ENCODE results near the gene LRRC63. TPM values are rescaled to one million over a fixed set of nuclear protein-coding genes. Genes with fewer than 3 reads are reported as not detected.

LRRC63 gene
- total RNA-seq, 2 donors from 2014 or later: 1.0 to 2.5 TPM

GRCh38 chr13:46288570-46289259 lies 77.0 kb downstream of the LRRC63 start:
- ATAC-seq (replicated peaks in 1 of 2) (peak; percentile 70 to 78), DNase-seq (no peak)
- Mint-ChIP-seq H3K27me3 (ENCODE audit: low read depth) (no peaks in the 10 kb centered on the region), H3K4me3 (no peak overlapping the region), H3K36me3 (ENCODE audit: insufficient read depth in 2 of 2) (no peaks in the 10 kb centered on the region), H3K27ac (no peak overlapping the region), H3K9me3 (no peaks in the 10 kb centered on the region), H3K4me1 (ENCODE audit: low read depth) (peaks cover 39% of the 10 kb centered on the region)

DNA sequence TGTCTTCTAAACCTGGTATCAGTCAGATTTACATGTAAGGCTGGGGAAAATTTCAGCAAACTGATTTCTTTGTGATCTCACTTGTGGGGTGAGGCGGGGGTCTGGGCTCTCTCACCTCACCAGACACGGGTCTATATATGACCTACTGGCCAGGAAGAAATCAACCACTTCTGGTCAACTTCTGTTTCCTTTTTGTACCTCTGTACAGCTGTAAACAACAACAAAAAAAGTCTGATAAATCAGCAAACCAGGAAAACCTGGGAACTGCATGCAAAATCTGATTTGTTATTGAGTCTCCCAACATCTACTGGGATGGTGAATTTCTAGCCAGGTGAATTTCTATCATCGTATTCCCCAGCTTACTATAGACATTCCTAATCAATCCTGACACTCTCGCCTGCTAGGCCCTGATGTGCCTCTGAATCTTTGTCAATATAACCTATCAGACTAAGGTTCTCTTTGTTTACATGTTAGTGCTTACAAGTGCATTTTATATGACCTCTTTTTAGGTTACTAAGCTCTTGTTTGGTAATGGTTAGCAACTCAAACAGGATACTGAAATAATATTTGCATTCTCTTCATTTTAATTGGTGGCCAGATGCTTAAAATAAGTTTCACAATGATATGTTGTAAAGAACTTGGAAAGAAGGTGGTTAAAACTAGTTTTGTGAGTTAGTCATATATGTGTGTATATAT lies 77.7 kb downstream of the LRRC63 start:
- H3K4me1 Mint-ChIP-seq (ENCODE audit: low read depth): peaks cover 44% of the 10 kb centered on the region
- H3K27me3 Mint-ChIP-seq (ENCODE audit: low read depth): no peaks in the 10 kb centered on the region
- no peak overlapping the region for H3K4me3 Mint-ChIP-seq
- H3K27ac Mint-ChIP-seq: peak overlapping the region; percentile 72
- no peak for ATAC-seq (replicated peaks in 1 of 2)
- no peak for DNase-seq
- H3K9me3 Mint-ChIP-seq: no peaks in the 10 kb centered on the region
- no peaks in the 10 kb centered on the region for H3K36me3 Mint-ChIP-seq (ENCODE audit: insufficient read depth in 2 of 2)

DNA sequence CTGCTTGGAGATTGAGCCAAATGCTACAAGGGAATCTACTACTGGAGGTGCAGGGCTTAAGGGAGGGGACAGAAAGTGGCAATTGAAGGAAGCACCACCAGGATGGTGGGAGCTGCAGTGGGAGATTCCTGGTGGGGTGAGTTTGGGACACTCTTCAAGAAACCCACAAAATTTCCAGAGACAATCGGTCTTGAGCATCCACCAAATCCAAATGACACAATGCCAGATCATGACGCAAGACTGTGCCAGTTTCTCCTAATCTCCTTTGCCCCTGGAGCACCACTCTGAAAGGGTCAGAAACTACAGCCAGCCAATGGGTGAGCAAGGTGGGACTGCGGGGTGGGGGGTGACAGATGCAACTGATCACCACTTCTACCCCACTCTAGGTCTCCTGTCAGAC lies 78.7 kb downstream of the LRRC63 start:
- Mint-ChIP-seq H3K27me3 (ENCODE audit: low read depth) (no peaks in the 10 kb centered on the region), H3K36me3 (ENCODE audit: insufficient read depth in 2 of 2) (no peaks in the 10 kb centered on the region), H3K27ac (peak overlapping the region; percentile 67), H3K4me3 (peak overlapping the region; percentile 13 to 19), H3K9me3 (no peaks in the 10 kb centered on the region), H3K4me1 (ENCODE audit: low read depth) (peaks cover 54% of the 10 kb centered on the region)
- ATAC-seq (replicated peaks in 1 of 2) (no peak), DNase-seq (no peak)

DNA sequence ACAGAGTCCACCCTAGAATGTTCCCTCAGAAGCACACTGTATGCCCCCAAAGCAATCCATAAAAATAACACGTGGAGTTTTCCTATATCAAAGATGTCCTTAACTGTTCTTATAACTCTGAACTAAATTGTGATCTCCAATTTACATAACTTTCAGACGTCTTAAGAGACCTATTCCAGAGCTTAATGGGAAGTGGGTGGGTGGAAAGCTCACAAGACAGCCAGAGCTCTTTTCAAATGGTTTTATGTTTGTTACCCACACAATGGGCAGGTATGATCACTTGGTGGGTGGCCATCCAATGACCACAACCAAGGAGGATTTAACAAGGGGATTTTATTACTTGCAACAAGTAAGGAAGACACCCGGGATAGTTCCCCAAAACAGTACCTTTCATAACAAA lies 81.7 kb downstream of the LRRC63 start:
- ATAC-seq (replicated peaks in 1 of 2) (no peak), DNase-seq (no peak)
- Mint-ChIP-seq H3K9me3 (peaks cover 0 to 1% of the 10 kb centered on the region in 2 donors), H3K4me3 (peak overlapping the region in 1 of 2 donors; percentile 41), H3K27me3 (ENCODE audit: low read depth) (no peaks in the 10 kb centered on the region), H3K27ac (peak overlapping the region; percentile 55), H3K36me3 (ENCODE audit: insufficient read depth in 2 of 2) (peaks cover 0 to 3% of the 10 kb centered on the region in 2 donors), H3K4me1 (ENCODE audit: low read depth) (peaks cover 75% of the 10 kb centered on the region)

- Mint-ChIP-seq H3K27me3 (ENCODE audit: low read depth) (no peaks in the 10 kb centered on the region), H3K36me3 (ENCODE audit: insufficient read depth in 2 of 2) (peaks cover 6 to 19% of the 10 kb centered on the region in 2 donors), H3K9me3 (peaks cover 1 to 2% of the 10 kb centered on the region in 2 donors), H3K27ac (peak overlapping the region; percentile 97), H3K4me3 (peak overlapping the region; percentile 63 to 88), H3K4me1 (ENCODE audit: low read depth) (peaks cover 72% of the 10 kb centered on the region)
- DNase-seq (peak; percentile 73 to 76), ATAC-seq (replicated peaks in 1 of 2) (peak; percentile 85 to 89)
Observed at GRCh38 chr13:46295491-46296114, 83.9 kb downstream of the LRRC63 start.

DNA sequence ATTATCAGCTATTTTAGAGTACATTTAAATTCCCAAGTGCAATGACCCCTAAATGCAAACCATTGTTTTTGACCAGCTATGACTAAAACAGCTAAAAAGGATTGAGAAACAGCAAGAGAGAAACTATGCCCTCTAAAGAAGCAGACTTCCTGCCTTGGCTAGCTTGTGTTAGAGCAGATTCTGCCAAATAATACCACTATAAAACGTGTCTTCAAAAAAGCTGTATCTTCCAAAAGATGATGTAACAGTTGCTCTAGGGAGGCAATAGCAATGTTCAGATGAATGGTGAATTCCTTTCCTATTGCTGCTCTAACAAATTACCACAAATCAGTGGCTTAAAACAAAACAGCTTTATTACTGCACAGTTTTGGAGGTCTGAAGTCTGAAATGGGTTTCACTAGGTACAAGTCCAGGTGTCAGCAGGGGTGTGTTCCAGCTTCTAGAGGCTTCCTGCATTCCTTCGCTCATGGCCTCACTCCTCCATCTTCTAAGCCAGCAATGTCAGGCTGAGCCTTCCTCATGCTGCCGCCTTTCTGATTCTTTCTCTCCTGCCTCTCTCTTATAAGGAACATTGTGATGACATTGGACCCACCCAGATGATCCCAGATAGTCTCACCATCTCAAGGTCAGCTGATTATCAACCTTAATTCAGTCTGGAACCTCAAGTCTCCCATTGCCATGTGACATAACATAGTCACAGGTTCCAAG lies 84.5 kb downstream of the LRRC63 start:
- DNase-seq: peak; percentile 22 to 31
- Mint-ChIP-seq H3K9me3 (peaks cover 1 to 2% of the 10 kb centered on the region in 2 donors), H3K27ac (peak overlapping the region; percentile 97), H3K27me3 (ENCODE audit: low read depth) (no peaks in the 10 kb centered on the region), H3K36me3 (ENCODE audit: insufficient read depth in 2 of 2) (peaks cover 7 to 19% of the 10 kb centered on the region in 2 donors), H3K4me1 (ENCODE audit: low read depth) (peaks cover 67% of the 10 kb centered on the region), H3K4me3 (peak overlapping the region; percentile 63 to 88)
- ATAC-seq (replicated peaks in 1 of 2): peak; percentile 75

DNA sequence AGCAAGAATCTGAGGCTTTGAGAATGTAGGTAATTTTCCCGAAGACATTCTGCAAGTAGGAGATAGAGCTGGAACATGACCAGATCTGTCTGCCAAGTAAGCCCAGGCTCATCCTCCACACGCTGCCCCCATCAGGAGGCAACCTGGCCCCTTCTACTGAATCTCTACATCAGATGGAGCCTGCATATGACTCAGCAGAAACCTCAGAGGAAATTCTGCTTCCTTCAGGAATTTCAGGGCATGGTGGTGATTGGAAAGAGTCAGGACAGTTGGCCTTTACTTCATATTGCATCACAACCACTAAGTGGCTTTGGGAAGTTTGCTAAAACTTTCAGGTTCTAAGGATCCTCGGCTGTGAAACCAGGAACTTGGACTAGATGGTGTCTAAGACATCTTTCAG lies 85.2 kb downstream of the LRRC63 start:
- DNase-seq (no peak), ATAC-seq (replicated peaks in 1 of 2) (no peak)
- H3K36me3 Mint-ChIP-seq (ENCODE audit: insufficient read depth in 2 of 2): peaks cover 10 to 20% of the 10 kb centered on the region in 2 donors
- peak overlapping the region; percentile 63 to 88 for H3K4me3 Mint-ChIP-seq
- peak overlapping the region; percentile 97 for H3K27ac Mint-ChIP-seq
- H3K9me3 Mint-ChIP-seq: peaks cover 1 to 5% of the 10 kb centered on the region in 2 donors
- no peaks in the 10 kb centered on the region for H3K27me3 Mint-ChIP-seq (ENCODE audit: low read depth)
- peaks cover 62% of the 10 kb centered on the region for H3K4me1 Mint-ChIP-seq (ENCODE audit: low read depth)

DNA sequence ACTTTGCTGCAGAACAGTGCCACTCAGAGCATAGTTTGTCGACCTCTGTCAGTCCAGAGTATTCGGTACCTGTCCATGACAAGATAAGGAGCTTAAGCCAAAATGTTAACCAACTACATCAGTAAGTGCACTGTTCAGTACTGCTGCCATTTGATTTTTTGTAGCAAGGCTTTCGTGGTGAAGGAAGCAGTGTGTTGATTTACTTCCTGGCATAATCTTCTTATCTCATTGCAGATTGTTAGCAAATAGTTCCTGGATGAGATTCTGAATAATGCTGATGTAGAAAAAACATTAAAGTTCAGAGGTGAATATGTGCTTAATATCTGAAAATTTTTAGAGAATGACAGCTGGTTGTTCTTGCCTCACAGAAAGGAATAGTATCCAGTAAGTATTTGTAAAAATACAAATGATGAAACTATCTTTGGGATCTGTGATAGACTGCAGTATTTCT lies 85.7 kb downstream of the LRRC63 start:
- Mint-ChIP-seq H3K36me3 (ENCODE audit: insufficient read depth in 2 of 2) (peaks cover 11 to 25% of the 10 kb centered on the region in 2 donors), H3K27me3 (ENCODE audit: low read depth) (no peaks in the 10 kb centered on the region), H3K9me3 (peaks cover 4 to 5% of the 10 kb centered on the region in 2 donors), H3K27ac (peak overlapping the region; percentile 97), H3K4me3 (peak overlapping the region in 1 of 2 donors; percentile 88), H3K4me1 (ENCODE audit: low read depth) (peaks cover 62% of the 10 kb centered on the region)
- ATAC-seq (replicated peaks in 1 of 2) (no peak), DNase-seq (no peak)

DNA sequence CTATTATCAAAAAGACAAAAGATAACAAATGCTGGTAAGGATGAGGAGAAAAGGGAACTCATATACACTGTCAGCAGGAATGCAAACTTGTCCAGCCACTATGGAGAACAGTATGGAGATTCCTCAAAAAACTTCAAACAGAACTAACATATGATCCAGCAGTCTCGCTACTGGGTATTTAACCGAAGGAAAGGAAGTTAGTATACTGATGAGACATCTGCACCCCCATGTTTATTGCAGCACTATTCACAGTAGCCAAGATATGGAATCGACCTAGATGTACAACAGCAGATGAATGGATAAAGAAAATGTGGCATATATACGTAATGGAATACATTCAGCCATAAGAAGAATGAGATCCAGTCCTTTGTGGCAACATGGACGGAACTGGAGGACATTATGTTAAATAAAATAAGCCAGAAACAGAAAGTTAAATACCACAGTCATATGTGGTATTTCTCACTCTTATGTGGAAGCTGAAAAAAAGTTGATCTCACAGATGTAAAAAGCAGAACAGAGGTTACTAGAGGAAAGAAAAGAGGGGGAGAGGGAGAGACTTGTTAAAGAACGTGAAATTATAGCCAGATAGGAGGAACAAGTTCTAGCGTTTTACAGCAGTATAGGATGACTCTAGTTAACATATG lies 92.1 kb downstream of the LRRC63 start:
- Mint-ChIP-seq H3K4me3 (peak overlapping the region; percentile 54 to 56), H3K27me3 (ENCODE audit: low read depth) (no peaks in the 10 kb centered on the region), H3K9me3 (peaks cover 6 to 7% of the 10 kb centered on the region in 2 donors), H3K36me3 (ENCODE audit: insufficient read depth in 2 of 2) (peaks cover 14 to 26% of the 10 kb centered on the region in 2 donors), H3K27ac (peak overlapping the region; percentile 18), H3K4me1 (ENCODE audit: low read depth) (peaks cover 37% of the 10 kb centered on the region)
- peak; percentile 77 to 79 for ATAC-seq (replicated peaks in 1 of 2)
- DNase-seq: no peak

DNA sequence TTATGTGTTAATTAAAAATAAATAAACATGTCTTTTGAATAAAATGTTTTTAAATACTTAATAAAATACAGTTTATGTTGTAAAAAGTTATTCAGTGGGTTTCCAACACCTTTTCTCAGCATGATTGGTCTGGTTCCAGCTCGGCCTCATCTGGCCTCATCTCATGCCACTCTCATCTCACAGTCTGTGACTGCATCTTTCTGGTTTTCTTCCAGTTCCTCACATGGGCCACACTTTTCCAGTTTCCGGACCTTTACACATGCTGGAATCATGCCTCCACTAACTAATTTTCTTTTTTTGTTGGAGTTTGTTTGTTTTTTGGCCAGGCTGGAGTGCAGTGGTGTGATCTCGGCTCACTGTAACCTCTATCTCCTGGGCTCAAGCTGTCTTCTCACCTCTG lies 92.8 kb downstream of the LRRC63 start:
- DNase-seq: no peak
- Mint-ChIP-seq H3K4me1 (ENCODE audit: low read depth) (peaks cover 31% of the 10 kb centered on the region), H3K36me3 (ENCODE audit: insufficient read depth in 2 of 2) (peaks cover 15 to 24% of the 10 kb centered on the region in 2 donors), H3K27me3 (ENCODE audit: low read depth) (no peaks in the 10 kb centered on the region), H3K4me3 (peak overlapping the region; percentile 39 to 42), H3K27ac (peak overlapping the region; percentile 35), H3K9me3 (peaks cover 6 to 7% of the 10 kb centered on the region in 2 donors)
- ATAC-seq (replicated peaks in 1 of 2): no peak

- DNase-seq: no peak
- H3K36me3 Mint-ChIP-seq (ENCODE audit: insufficient read depth in 2 of 2): peaks cover 17 to 26% of the 10 kb centered on the region in 2 donors
- no peak overlapping the region for H3K4me3 Mint-ChIP-seq
- no peaks in the 10 kb centered on the region for H3K27me3 Mint-ChIP-seq (ENCODE audit: low read depth)
- H3K27ac Mint-ChIP-seq: no peak overlapping the region
- H3K9me3 Mint-ChIP-seq: peaks cover 6 to 10% of the 10 kb centered on the region in 2 donors
- no peak for ATAC-seq (replicated peaks in 1 of 2)
- H3K4me1 Mint-ChIP-seq (ENCODE audit: low read depth): peaks cover 37% of the 10 kb centered on the region
Observed at GRCh38 chr13:46307554-46307953, 95.8 kb downstream of the LRRC63 start.

DNA sequence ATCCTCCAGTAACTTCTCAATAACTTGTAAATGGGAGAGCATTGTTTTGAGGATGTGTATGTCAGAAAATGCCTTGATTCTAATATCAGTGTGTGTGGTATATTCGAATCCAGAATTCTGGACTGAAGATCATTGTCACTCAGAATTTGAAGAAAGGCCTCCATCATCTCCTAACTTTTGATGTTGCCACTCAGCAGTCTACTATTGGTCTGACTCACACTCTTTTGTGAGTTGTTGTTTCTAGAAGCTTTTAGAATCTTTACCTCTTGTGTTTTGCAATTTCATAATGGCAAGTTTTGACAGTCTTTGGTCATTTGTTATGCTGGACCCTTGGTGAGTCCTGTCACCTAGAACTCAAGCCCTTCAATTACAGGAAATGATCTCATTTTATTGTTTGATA lies 98.3 kb downstream of the LRRC63 start:
- Mint-ChIP-seq H3K4me1 (ENCODE audit: low read depth) (peaks cover 36% of the 10 kb centered on the region), H3K9me3 (peaks cover 4 to 12% of the 10 kb centered on the region in 2 donors), H3K36me3 (ENCODE audit: insufficient read depth in 2 of 2) (peaks cover 25 to 30% of the 10 kb centered on the region in 2 donors), H3K27me3 (ENCODE audit: low read depth) (no peaks in the 10 kb centered on the region), H3K27ac (peak overlapping the region; percentile 29), H3K4me3 (peak overlapping the region in 1 of 2 donors; percentile 27)
- DNase-seq (no peak), ATAC-seq (replicated peaks in 1 of 2) (peak; percentile 58 to 78)

Data from activated T-cell treated with anti-CD3 and anti-CD28 coated beads, Interleukin-2, amount 50 U/mL, for 72 hours (primary cell).